GM20000 (cell line): ENCODE measurements around the gene THTPA.
A peak's percentile ranks its signal among the peaks of the same experiment; 100 is the strongest.

ENCODE experiments used
- DNase-seq: peaks from one replicate; pipeline ENCODE4 v3.0.0; 2012; ENCODE audit warnings: low spot score
- TF ChIP-seq, protein P1 (sequence below): IDR thresholded peaks from 2 replicates; pipeline ENCODE4 v1.5.1; 2012; ENCODE audit warnings: mild to moderate bottlenecking, control low read depth; ENCODE audit errors: extremely low read depth, missing control alignments

The THTPA gene

GRCh38 chr14:23566112-23566777, 10.2 kb downstream of the THTPA start:
- TF ChIP-seq, protein P1, sequence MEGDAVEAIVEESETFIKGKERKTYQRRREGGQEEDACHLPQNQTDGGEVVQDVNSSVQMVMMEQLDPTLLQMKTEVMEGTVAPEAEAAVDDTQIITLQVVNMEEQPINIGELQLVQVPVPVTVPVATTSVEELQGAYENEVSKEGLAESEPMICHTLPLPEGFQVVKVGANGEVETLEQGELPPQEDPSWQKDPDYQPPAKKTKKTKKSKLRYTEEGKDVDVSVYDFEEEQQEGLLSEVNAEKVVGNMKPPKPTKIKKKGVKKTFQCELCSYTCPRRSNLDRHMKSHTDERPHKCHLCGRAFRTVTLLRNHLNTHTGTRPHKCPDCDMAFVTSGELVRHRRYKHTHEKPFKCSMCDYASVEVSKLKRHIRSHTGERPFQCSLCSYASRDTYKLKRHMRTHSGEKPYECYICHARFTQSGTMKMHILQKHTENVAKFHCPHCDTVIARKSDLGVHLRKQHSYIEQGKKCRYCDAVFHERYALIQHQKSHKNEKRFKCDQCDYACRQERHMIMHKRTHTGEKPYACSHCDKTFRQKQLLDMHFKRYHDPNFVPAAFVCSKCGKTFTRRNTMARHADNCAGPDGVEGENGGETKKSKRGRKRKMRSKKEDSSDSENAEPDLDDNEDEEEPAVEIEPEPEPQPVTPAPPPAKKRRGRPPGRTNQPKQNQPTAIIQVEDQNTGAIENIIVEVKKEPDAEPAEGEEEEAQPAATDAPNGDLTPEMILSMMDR = no peak
- no peak for DNase-seq

DNA sequence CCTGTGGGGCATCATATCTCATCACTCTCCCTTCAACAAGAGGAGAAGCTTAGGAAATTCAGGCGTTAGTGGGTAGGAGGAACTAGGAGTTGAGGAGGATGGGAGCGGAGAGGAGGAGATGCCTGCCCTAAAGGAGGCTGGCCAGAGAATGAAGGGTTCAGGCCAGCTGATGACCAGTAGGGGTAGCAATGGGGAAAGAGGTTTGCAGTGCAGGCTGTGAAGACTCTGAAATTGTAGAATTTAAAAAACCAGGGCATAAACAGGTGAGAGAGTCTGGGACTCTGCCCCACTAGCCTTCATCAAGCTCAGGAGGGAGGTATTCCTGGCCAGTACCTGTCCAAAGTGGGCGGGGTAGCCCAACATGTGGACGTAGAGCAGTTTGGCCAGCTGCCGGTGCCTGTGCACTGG, 10.7 kb downstream of the THTPA start:
- DNase-seq = no peak
- TF ChIP-seq, protein P1 = no peak

DNA sequence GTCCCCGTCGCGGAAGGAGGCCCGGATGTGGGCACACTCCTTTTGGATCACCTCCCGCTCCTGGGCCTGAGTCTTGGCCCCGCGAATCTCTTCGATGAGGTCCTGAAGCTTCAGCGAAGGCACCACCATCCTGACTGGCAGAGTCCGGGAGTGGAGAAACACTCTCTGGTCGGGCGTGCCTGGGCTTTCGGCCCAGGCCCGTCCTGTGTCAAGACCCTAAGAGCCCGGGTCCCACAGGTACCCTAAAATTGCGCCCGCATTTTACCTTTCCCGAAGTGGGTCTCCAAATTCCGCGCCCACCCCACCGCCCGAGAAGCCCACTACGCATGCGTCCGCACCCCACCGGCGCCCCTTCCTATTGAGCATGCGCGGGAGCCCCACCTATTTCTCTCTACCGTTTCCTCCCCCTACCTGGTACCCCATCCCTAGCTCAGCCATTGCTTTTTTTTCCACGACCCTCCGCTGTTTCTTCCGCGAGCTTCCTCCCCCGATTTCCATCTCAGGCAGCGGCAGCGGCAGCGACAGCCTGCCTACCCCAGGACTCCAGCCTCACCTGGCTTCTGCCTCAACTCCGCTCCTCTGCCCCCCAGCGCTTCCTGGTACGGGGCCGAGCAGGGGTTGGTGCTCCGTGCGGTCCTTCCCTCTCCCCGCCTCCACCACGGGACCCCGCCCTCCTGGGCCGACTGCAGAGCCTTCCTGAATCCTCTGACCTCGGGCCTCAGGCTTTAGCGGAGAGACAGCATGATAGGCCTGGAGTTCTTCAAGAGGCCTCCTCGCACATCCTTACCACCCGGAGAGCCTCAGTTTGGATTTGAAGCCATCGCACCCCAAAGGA, 11.3 kb downstream of the THTPA start, which contains the start of gene AP1G2:
TSS of gene AP1G2 (minus strand) at position 606 of the 835 bp plus-strand sequence. CDS start at position 129, 477 bp downstream.
- TF ChIP-seq, protein P1 = no peak
- DNase-seq = peak; percentile 90

- TF ChIP-seq, protein P1 = no peak
- DNase-seq = no peak
Observed at GRCh38 chr14:23568021-23568599, 12.0 kb downstream of the THTPA start.

GRCh38 chr14:23568600-23569331, 12.7 kb downstream of the THTPA start:
- DNase-seq = no peak

DNA sequence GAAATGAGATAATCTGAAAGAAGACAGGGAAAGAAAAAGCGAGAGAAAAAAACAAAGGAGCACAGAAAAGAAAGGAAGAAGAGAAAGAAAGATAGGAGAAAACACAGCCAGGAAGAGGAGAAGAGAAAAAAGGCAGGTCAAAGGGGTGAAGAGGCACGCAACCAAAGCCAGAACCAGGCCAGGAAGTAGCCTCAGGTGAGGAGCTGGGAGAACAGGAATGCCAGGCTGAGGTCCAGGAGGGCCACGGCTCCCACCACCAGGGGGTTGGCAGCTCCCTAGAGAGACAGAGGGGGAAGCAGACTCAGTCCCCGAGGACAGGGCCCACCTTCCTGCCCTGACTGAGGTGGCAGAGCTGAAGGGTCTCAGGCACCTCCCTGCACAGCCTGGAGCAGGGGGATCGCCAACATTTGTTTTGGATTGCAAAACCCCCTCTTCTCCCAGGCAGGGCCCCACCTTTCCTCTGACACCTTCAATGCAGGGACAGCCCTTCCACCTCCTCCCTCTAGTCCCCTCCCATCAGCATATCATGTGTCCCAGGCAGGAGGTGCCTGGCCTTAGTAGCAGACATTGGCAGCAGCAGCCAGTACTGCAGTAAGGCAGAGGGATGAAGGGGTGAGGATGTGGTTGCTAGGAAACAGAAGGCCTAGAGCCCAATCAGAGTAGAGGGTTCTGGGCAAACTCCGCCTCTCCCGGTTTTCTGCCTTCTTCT, 13.5 kb downstream of the THTPA start:
- DNase-seq = no peak
- TF ChIP-seq, protein P1 = no peak

More at GRCh38 chr14:23568600-23569331, 12.7 kb downstream of the THTPA start:
- TF ChIP-seq, protein P1 = peak; percentile 17
